GM10266 (cell line): ENCODE results near the gene NPTXR.

ENCODE experiments used
- DNase-seq: peaks from one replicate; pipeline ENCODE4 v3.0.0; 2012; ENCODE audit errors: extremely low spot score
- CTCF ChIP-seq: IDR thresholded peaks from 2 replicates; pipeline ENCODE4 v1.5.1; 2012; ENCODE audit warnings: mild to moderate bottlenecking, low read depth; ENCODE audit not compliant: control insufficient read depth, insufficient read depth; ENCODE audit errors: missing control alignments

NPTXR gene

GRCh38 chr22:38864361-38865191, 20.7 kb upstream of the NPTXR start:
- no peak for DNase-seq
- TF ChIP-seq CTCF, result no peak

DNA sequence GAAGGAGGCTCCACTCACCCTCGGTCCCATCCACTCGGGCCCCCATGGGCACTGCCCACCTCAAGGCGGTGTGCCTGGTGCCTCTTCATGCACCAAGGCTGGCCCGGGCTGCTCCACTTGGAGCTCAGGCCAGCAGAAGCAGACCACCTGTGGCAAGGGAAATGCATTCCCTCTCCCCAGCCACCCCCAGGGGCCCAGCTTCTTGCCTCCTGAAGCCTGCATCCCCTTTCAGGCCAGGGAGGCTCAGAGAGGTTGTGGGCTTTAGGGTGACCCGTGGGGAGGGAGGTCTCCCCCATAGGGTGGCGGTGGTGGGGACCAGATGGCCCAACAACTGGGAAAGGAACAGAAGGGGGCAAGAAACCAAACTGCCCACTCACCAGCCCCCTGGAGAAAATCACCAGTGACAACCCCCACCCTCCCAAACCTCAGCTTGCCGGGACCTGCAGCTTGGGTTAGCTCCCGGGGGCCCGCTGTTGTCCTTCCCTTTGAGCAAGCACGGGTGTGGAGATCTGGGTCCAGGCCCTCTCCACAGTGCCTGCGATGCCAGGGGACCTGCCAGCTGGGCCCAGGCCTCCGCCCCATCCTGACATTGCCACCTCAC, 19.8 kb upstream of the NPTXR start:
- TF ChIP-seq CTCF, result no peak
- no peak for DNase-seq

- no peak for TF ChIP-seq CTCF
- no peak for DNase-seq
These were observed 18.8 kb upstream of the NPTXR start for GRCh38 chr22:38862375-38863329.

GRCh38 chr22:38861927-38862326, 18.1 kb upstream of the NPTXR start:
- TF ChIP-seq CTCF, result no peak
- DNase-seq, result no peak

GRCh38 chr22:38861170-38861876, 17.5 kb upstream of the NPTXR start:
- no peak for DNase-seq
- TF ChIP-seq CTCF, result no peak

- no peak for DNase-seq
- TF ChIP-seq CTCF, result no peak
These were observed 16.7 kb upstream of the NPTXR start for GRCh38 chr22:38860283-38861169.
